Measurements from ENCODE around the gene HIGD2A. TPM values are rescaled to one million over a fixed set of nuclear protein-coding genes. Genes with fewer than 3 reads are reported as not detected.
A peak's percentile ranks its signal among the peaks of the same experiment; 100 is the strongest.

HIGD2A gene
- total RNA-seq, 2 donors from 2014 or later = 114 to 120 TPM

DNA sequence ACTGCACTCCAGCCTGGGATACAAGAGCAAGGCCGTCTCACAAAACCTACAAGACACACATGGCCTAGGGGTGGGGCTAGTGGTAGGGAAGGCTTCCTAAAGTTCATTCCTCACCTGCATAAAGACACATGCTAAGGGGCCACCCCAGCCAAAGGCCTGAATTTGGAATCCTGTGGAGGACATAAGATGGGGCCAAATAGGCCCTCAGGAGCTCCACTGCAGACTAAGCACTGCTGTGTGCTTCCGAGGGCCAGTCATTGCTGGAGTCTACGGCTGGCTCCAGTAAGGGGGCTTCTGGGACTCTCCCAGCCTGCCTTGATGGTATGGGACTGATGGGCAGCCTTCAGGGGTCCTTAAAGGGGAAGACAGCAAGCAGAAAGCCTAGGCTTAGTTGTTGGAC lies 5.8 kb upstream of the HIGD2A start:
- no peaks in the 10 kb centered on the region for H3K9me3 Mint-ChIP-seq
- no peak for ATAC-seq (replicated peaks)
- H3K4me1 Mint-ChIP-seq = peaks cover 17% of the 10 kb centered on the region
- no peaks in the 10 kb centered on the region for H3K27me3 Mint-ChIP-seq
- no peak overlapping the region for H3K4me3 Mint-ChIP-seq
- H3K27ac Mint-ChIP-seq = no peak overlapping the region
- H3K36me3 Mint-ChIP-seq (ENCODE audit: low read depth) = peaks cover 95% of the 10 kb centered on the region

- no peak for ATAC-seq (replicated peaks)
- no peaks in the 10 kb centered on the region for H3K27me3 Mint-ChIP-seq
- H3K27ac Mint-ChIP-seq = no peak overlapping the region
- peaks cover 17% of the 10 kb centered on the region for H3K4me1 Mint-ChIP-seq
- H3K4me3 Mint-ChIP-seq = no peak overlapping the region
- H3K36me3 Mint-ChIP-seq (ENCODE audit: low read depth) = peaks cover 95% of the 10 kb centered on the region
- no peaks in the 10 kb centered on the region for H3K9me3 Mint-ChIP-seq
Observed at GRCh38 chr5:176383248-176383905, 5.2 kb upstream of the HIGD2A start.

GRCh38 chr5:176383961-176384360 lies 4.6 kb upstream of the HIGD2A start:
- Mint-ChIP-seq H3K27ac (peak overlapping the region; percentile 33), H3K27me3 (no peaks in the 10 kb centered on the region), H3K4me3 (no peak overlapping the region), H3K4me1 (peaks cover 17% of the 10 kb centered on the region), H3K36me3 (ENCODE audit: low read depth) (peaks cover 98% of the 10 kb centered on the region), H3K9me3 (no peaks in the 10 kb centered on the region)
- no peak for ATAC-seq (replicated peaks)

GRCh38 chr5:176384366-176384930 lies 4.1 kb upstream of the HIGD2A start:
- Mint-ChIP-seq H3K27ac (peak overlapping the region; percentile 33), H3K9me3 (no peaks in the 10 kb centered on the region), H3K36me3 (ENCODE audit: low read depth) (peaks cover 98% of the 10 kb centered on the region), H3K4me1 (peaks cover 17% of the 10 kb centered on the region), H3K4me3 (no peak overlapping the region), H3K27me3 (no peaks in the 10 kb centered on the region)
- no peak for ATAC-seq (replicated peaks)

GRCh38 chr5:176384991-176385390 lies 3.6 kb upstream of the HIGD2A start:
- Mint-ChIP-seq H3K4me1 (peaks cover 14% of the 10 kb centered on the region), H3K4me3 (no peak overlapping the region), H3K9me3 (no peaks in the 10 kb centered on the region), H3K36me3 (ENCODE audit: low read depth) (peaks cover 96% of the 10 kb centered on the region), H3K27ac (peak overlapping the region; percentile 79), H3K27me3 (no peaks in the 10 kb centered on the region)
- no peak for ATAC-seq (replicated peaks)

GRCh38 chr5:176386491-176386890 lies 2.1 kb upstream of the HIGD2A start:
- H3K36me3 Mint-ChIP-seq (ENCODE audit: low read depth) = peaks cover 88% of the 10 kb centered on the region

GRCh38 chr5:176387384-176387925 lies 1.1 kb upstream of the HIGD2A start:
- peaks cover 14% of the 10 kb centered on the region for H3K4me1 Mint-ChIP-seq
- H3K4me3 Mint-ChIP-seq = peak overlapping the region; percentile 98
- ATAC-seq (replicated peaks) = no peak
- H3K36me3 Mint-ChIP-seq (ENCODE audit: low read depth) = peaks cover 89% of the 10 kb centered on the region
- H3K27me3 Mint-ChIP-seq = no peaks in the 10 kb centered on the region
- H3K9me3 Mint-ChIP-seq = no peaks in the 10 kb centered on the region
- H3K27ac Mint-ChIP-seq = peak overlapping the region; percentile 99

More at GRCh38 chr5:176386491-176386890, 2.1 kb upstream of the HIGD2A start:
- Mint-ChIP-seq H3K4me3 (peak overlapping the region; percentile 98), H3K27ac (peak overlapping the region; percentile 99), H3K27me3 (no peaks in the 10 kb centered on the region), H3K4me1 (peaks cover 14% of the 10 kb centered on the region), H3K9me3 (no peaks in the 10 kb centered on the region)
- ATAC-seq (replicated peaks) = no peak

DNA sequence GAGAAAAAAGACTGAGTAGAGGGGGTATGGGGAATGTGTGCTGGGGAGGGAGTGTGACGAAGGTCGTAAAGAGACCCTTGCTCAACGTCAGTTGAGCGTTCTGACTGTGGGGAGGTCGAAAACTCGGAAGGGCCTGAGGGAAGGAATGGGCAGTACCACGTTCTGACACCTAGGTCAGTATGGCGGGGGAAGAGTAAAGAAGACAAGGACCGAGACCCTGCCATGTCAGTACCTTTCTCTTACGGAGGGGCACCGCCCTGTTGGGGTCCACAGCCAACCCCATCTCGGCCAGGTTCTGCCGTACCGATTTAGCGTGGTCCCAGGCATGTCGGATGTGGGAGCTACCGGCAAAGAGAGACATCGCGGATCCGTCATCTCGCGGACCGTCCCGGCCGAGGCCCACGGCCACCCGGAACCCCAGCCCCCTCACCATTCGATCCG lies 528 bp upstream of the HIGD2A start:
- Mint-ChIP-seq H3K36me3 (ENCODE audit: low read depth) (peaks cover 89% of the 10 kb centered on the region), H3K27ac (peak overlapping the region; percentile 99), H3K27me3 (no peaks in the 10 kb centered on the region), H3K4me3 (peak overlapping the region; percentile 98), H3K4me1 (peaks cover 14% of the 10 kb centered on the region), H3K9me3 (no peaks in the 10 kb centered on the region)
- no peak for ATAC-seq (replicated peaks)

DNA sequence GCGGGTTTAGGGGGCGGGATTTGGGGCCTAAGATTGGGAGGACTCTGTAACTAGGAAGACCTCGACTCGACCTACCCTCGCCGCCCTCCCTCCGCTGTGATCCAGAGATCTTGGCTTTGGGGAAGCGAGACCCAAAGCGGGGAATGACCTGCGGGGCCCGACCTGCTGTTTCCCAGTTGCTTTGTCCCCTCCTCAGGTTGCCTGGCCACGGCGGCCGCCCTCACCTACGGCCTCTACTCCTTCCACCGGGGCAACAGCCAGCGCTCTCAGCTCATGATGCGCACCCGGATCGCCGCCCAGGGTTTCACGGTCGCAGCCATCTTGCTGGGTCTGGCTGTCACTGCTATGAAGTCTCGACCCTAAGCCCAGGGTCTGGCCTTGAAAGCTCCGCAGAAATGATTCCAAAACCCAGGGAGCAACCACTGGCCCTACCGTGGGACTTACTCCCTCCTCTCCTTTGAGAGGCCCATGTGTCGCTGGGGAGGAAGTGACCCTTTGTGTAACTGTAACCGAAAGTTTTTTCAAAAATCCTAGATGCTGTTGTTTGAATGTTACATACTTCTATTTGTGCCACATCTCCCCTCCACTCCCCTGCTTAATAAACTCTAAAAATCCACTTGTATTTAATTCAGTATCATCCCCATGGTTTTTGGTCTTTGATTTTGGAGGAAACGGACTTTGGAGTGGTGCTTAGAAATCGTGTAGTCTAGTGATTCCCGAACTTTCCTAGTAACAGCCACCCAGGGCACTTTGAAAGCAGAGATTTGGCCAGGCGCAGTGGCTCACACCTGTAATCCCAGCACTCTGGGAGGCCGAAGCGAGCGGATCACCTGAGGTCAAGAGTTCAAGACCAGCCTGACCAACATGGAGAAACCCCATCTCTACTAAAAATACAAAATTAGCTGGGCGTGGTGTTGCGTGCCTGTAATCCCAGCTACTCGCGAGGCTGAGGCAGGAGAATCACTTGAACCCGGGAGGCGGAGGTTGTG lies 878 bp downstream of the HIGD2A start:
- Mint-ChIP-seq H3K27me3 (no peaks in the 10 kb centered on the region), H3K9me3 (no peaks in the 10 kb centered on the region), H3K4me1 (peaks cover 14% of the 10 kb centered on the region), H3K4me3 (peak overlapping the region; percentile 98), H3K36me3 (ENCODE audit: low read depth) (peaks cover 82% of the 10 kb centered on the region), H3K27ac (peak overlapping the region; percentile 99)
- ATAC-seq (replicated peaks) = peak; percentile 50

GRCh38 chr5:176391479-176391878 lies 2.9 kb downstream of the HIGD2A start:
- Mint-ChIP-seq H3K27me3 (no peaks in the 10 kb centered on the region), H3K36me3 (ENCODE audit: low read depth) (peaks cover 61% of the 10 kb centered on the region), H3K4me1 (peaks cover 5% of the 10 kb centered on the region), H3K4me3 (no peak overlapping the region), H3K27ac (peak overlapping the region; percentile 38), H3K9me3 (no peaks in the 10 kb centered on the region)
- ATAC-seq (replicated peaks) = no peak

DNA sequence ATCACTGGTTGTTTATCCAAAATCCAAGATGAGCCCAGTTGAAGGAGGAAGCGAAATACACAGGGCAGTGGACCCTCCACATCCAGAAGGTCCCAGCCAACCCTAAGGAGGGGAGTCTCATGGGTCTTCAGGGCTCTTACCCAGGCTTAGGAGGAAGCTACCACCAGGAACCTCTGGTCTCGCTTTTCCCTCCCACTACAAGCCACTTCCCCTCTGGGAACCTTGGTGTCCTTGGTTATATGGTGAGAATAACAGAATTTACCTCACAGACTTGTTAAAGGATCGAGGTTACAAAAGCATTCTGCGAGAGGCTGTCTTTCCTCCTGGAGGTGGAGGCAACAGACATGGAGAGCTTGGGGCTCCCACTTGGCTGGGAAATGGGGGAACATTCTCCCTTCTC lies 3.4 kb downstream of the HIGD2A start:
- peaks cover 56% of the 10 kb centered on the region for H3K36me3 Mint-ChIP-seq (ENCODE audit: low read depth)
- H3K4me1 Mint-ChIP-seq = no peaks in the 10 kb centered on the region
- no peak for ATAC-seq (replicated peaks)
- H3K4me3 Mint-ChIP-seq = no peak overlapping the region
- peak overlapping the region; percentile 38 for H3K27ac Mint-ChIP-seq
- H3K9me3 Mint-ChIP-seq = no peaks in the 10 kb centered on the region
- no peaks in the 10 kb centered on the region for H3K27me3 Mint-ChIP-seq

- H3K36me3 Mint-ChIP-seq (ENCODE audit: low read depth) = peaks cover 51% of the 10 kb centered on the region
- H3K27me3 Mint-ChIP-seq = no peaks in the 10 kb centered on the region
- H3K4me1 Mint-ChIP-seq = no peaks in the 10 kb centered on the region
- no peak overlapping the region for H3K4me3 Mint-ChIP-seq
- H3K27ac Mint-ChIP-seq = peak overlapping the region; percentile 66
- no peaks in the 10 kb centered on the region for H3K9me3 Mint-ChIP-seq
- ATAC-seq (replicated peaks) = no peak
Observed at GRCh38 chr5:176392526-176392925, 4.0 kb downstream of the HIGD2A start.

DNA sequence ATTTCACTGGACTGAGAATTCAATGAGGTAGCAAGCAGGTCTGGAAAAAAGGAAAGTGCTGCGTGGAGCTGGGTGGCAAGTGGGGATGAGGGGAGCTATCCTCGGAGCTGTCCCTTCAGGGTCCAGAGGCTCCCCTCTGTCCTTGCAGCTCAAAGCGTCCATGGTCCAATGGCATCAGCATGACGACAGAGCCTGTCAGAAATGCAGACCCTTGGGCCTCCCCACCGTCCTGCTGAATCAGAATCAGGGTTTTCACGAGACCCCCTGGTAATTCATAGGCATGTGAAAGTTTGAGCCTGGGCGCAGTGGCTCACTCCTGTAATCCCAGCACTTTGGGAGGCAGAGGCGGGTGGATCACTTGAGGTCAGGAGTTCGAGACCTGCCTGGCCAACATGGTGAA lies 5.5 kb downstream of the HIGD2A start:
- no peaks in the 10 kb centered on the region for H3K9me3 Mint-ChIP-seq
- ATAC-seq (replicated peaks) = no peak
- H3K27ac Mint-ChIP-seq = no peak overlapping the region
- H3K4me3 Mint-ChIP-seq = no peak overlapping the region
- H3K4me1 Mint-ChIP-seq = no peaks in the 10 kb centered on the region
- H3K36me3 Mint-ChIP-seq (ENCODE audit: low read depth) = peaks cover 35% of the 10 kb centered on the region
- H3K27me3 Mint-ChIP-seq = no peaks in the 10 kb centered on the region

DNA sequence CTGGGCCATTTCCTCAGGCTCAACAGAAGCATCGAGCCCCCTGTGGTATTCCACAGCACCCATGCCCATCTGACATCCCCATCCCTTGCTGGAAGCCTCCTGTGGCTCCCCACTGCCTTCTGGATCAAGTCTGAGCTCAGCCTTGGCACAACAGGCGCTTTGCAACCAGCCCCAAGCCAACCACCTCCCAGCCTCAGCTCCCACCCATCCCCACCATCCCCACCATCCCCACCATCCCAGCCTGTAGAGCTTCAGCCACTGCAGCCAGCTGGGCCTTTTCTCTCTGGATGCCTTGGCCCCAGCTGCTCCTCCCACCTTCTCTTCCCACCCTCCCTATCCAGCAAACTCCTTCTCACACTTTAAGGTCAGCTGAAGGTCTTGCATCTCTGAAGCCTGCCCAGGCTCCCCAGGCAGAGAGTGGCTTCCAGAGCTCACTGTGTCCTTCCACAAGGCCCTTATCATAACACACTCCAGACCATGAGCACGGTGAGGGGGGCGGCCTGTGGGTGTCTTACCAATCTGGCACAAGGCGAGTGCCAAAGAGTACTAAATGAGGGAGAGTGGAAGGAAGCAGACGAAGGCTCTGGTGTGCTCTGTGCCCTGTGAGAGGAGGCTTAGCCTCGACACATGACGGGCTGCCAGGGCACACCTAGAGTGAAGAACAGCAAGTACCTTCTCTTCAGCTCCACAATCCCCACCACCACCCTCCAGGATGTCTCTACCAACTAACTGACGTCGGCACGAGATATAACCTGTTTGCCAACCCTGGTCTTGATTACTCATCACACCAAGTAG lies 6.5 kb downstream of the HIGD2A start:
- Mint-ChIP-seq H3K27ac (no peak overlapping the region), H3K27me3 (no peaks in the 10 kb centered on the region), H3K36me3 (ENCODE audit: low read depth) (peaks cover 28% of the 10 kb centered on the region), H3K9me3 (no peaks in the 10 kb centered on the region), H3K4me1 (no peaks in the 10 kb centered on the region), H3K4me3 (no peak overlapping the region)
- no peak for ATAC-seq (replicated peaks)
